H1 (cell line): ENCODE results near the gene C5orf15. TPM values are rescaled to one million over a fixed set of nuclear protein-coding genes. Genes with fewer than 3 reads are reported as not detected.

ENCODE experiments used
- CTCF ChIA-PET: fragments of 300-600 bp; sonication (Branson Sonifier 250); formaldehyde crosslinking; loops from one replicate; lab custom pipeline; 2021; ENCODE audit not compliant: partially characterized antibody; lab: Charles Lee
- POLR2A ChIA-PET: fragments of 300-600 bp; sonication (Branson Sonifier 250); formaldehyde crosslinking; loops from one replicate; lab custom pipeline; 2021; ENCODE audit warnings: inconsistent platforms; ENCODE audit not compliant: partially characterized antibody; lab: Charles Lee
- DNase-seq, 2 experiments: peaks; one replicate each; pipeline versions ENCODE4 v3.0.0 to v3.0.0-alpha.2; 2010 to 2022; ENCODE audit warnings: low spot score in 2 of 2, low read depth in 1 of 2, mixed read lengths in 1 of 2
- FAIRE-seq: peaks from 2 replicates; lab custom pipeline; 2011; peaks lifted over from hg19 to GRCh38; lab: Jason Lieb, UNC
- H2AFZ ChIP-seq: 2 replicates; pipeline ENCODE4 v1.8.1; 2012; ENCODE audit warnings: low read length, inconsistent platforms
- H2AK5ac ChIP-seq: 2 replicates; pipeline ENCODE4 v1.6.1; 2013; ENCODE audit warnings: low read depth, low read length
- H2BK120ac ChIP-seq: replicated peaks from 2 replicates; pipeline ENCODE3; 2013; ENCODE audit warnings: low read depth, low read length, inconsistent platforms
- H2BK12ac ChIP-seq: 2 replicates; pipeline ENCODE4 v1.6.1; 2013; ENCODE audit warnings: low read depth, low read length
- H2BK15ac ChIP-seq: 2 replicates; pipeline ENCODE4 v1.6.1; 2013; ENCODE audit warnings: low read length
- H2BK20ac ChIP-seq: 2 replicates; pipeline ENCODE4 v1.6.1; 2013; ENCODE audit warnings: low read length
- H2BK5ac ChIP-seq: 2 replicates; pipeline ENCODE4 v1.6.1; 2013; ENCODE audit warnings: low read depth, low read length
- H3K14ac ChIP-seq: 2 replicates; pipeline ENCODE4 v1.6.1; 2013; ENCODE audit warnings: inconsistent platforms; ENCODE audit not compliant: insufficient read length
- H3K18ac ChIP-seq: 2 replicates; pipeline ENCODE4 v1.6.1; 2013; ENCODE audit warnings: low read length; ENCODE audit errors: extremely low read depth
- H3K23ac ChIP-seq: 2 replicates; pipeline ENCODE4 v1.6.1; 2013; ENCODE audit warnings: inconsistent platforms; ENCODE audit not compliant: insufficient read length
- H3K23me2 ChIP-seq: 2 replicates; pipeline ENCODE4 v1.6.1; 2013; ENCODE audit warnings: low read depth, low read length
- H3K27ac ChIP-seq: 2 replicates; pipeline ENCODE4 v1.6.1; 2011; ENCODE audit warnings: low read depth, low read length, inconsistent platforms
- H3K27me3 ChIP-seq, 4 experiments: replicated peaks in 1 of 4; 1 replicate in 1 of 4; 2 replicates in 3 of 4; pipeline versions ENCODE4 v1.6.1 to v1.8.1; 2011 to 2013; ENCODE audit warnings: low read length in 3 of 4, mild to moderate bottlenecking in 3 of 4, inconsistent platforms in 2 of 4, mixed read lengths in 2 of 4, moderate library complexity in 1 of 4; ENCODE audit not compliant: control insufficient read depth in 3 of 4, insufficient read depth in 3 of 4; ENCODE audit errors: extremely low read depth in 1 of 4
- H3K36me3 ChIP-seq, 4 experiments: 2 replicates each; pipeline versions ENCODE4 v1.6.1 to v1.8.1; 2011 to 2013; ENCODE audit warnings: mild to moderate bottlenecking in 4 of 4, low read length in 3 of 4, moderate library complexity in 2 of 4, control low read depth in 1 of 4, inconsistent platforms in 1 of 4; ENCODE audit not compliant: insufficient read depth in 4 of 4, control insufficient read depth in 2 of 4
- H3K4ac ChIP-seq: replicated peaks from 2 replicates; pipeline ENCODE3; 2013; ENCODE audit warnings: low read length, low read depth, mixed read lengths, inconsistent platforms; ENCODE audit not compliant: insufficient read length
- H3K4me1 ChIP-seq, 4 experiments: replicated peaks in 1 of 4; 1 replicate in 1 of 4; 2 replicates in 3 of 4; pipeline versions ENCODE4 v1.6.1 to v1.8.1; 2011 to 2013; ENCODE audit warnings: low read length in 3 of 4, inconsistent platforms in 2 of 4, mixed read lengths in 1 of 4; ENCODE audit not compliant: insufficient read depth in 4 of 4, control insufficient read depth in 3 of 4
- H3K4me2 ChIP-seq, 2 experiments: 2 replicates each; pipeline versions ENCODE4 v1.6.1 to v1.8.1; 2011 to 2013; ENCODE audit warnings: low read depth in 2 of 2, low read length in 2 of 2, control low read depth in 1 of 2, inconsistent platforms in 1 of 2, mild to moderate bottlenecking in 1 of 2; ENCODE audit not compliant: insufficient read depth in 1 of 2
- H3K4me3 ChIP-seq, 4 experiments: fragments of 200-600, 300-600 bp in 1 of 4; sonication (generic), shearing (Covaris generic), sonication (Bioruptor Twin) in 1 of 4; 2 replicates each; pipeline versions ENCODE4 v1.5.1 to v1.8.1; 2011 to 2016; ENCODE audit warnings: low read length in 4 of 4, low read depth in 3 of 4, control low read depth in 2 of 4, inconsistent platforms in 2 of 4, mild to moderate bottlenecking in 2 of 4, mixed read lengths in 1 of 4, moderate library complexity in 1 of 4; ENCODE audit not compliant: insufficient read depth in 2 of 4; ENCODE audit errors: extremely low read depth in 1 of 4
- H3K56ac ChIP-seq: replicated peaks from 2 replicates; pipeline ENCODE3; 2013; ENCODE audit warnings: low read depth, mild to moderate bottlenecking, mixed read lengths, low read length, inconsistent platforms; ENCODE audit not compliant: insufficient read length
- H3K79me1 ChIP-seq: 2 replicates; pipeline ENCODE4 v1.6.1; 2013; ENCODE audit warnings: low read depth, low read length, control low read depth
- H3K79me2 ChIP-seq, 2 experiments: 2 replicates each; pipeline versions ENCODE4 v1.6.1 to v1.8.1; 2012 to 2013; ENCODE audit warnings: low read length in 2 of 2, mild to moderate bottlenecking in 2 of 2, inconsistent platforms in 1 of 2; ENCODE audit not compliant: insufficient read depth in 2 of 2, control insufficient read depth in 1 of 2
- H3K9ac ChIP-seq, 4 experiments: replicated peaks in 1 of 4; 1 replicate in 1 of 4; 2 replicates in 3 of 4; pipeline versions ENCODE4 v1.6.1 to v1.8.1; 2011 to 2013; ENCODE audit warnings: low read depth in 3 of 4, low read length in 3 of 4, control low read depth in 2 of 4, mild to moderate bottlenecking in 2 of 4, moderate library complexity in 2 of 4, inconsistent platforms in 1 of 4; ENCODE audit errors: extremely low read depth in 1 of 4
- H3K9me3 ChIP-seq, 2 experiments: 2 replicates each; pipeline versions ENCODE4 v1.6.1 to v1.8.1; 2012 to 2013; ENCODE audit warnings: mild to moderate bottlenecking in 2 of 2, moderate library complexity in 2 of 2, control low read depth in 1 of 2, inconsistent platforms in 1 of 2, low read depth in 1 of 2, low read length in 1 of 2, mixed read lengths in 1 of 2; ENCODE audit not compliant: insufficient read depth in 2 of 2
- H4K20me1 ChIP-seq, 2 experiments: replicated peaks in 1 of 2; 2 replicates each; pipeline versions ENCODE3 to v1.8.1; 2011 to 2013; ENCODE audit warnings: inconsistent platforms in 2 of 2, low read length in 2 of 2, mild to moderate bottlenecking in 1 of 2; ENCODE audit not compliant: insufficient read depth in 2 of 2, control insufficient read depth in 1 of 2
- H4K5ac ChIP-seq: 2 replicates; pipeline ENCODE4 v1.6.1; 2013; ENCODE audit warnings: low read length, low read depth, mixed read lengths, inconsistent platforms; ENCODE audit not compliant: insufficient read length
- H4K8ac ChIP-seq: 2 replicates; pipeline ENCODE4 v1.8.0; 2013; ENCODE audit warnings: mild to moderate bottlenecking, moderate library complexity, low read length, inconsistent platforms; ENCODE audit not compliant: insufficient read depth; ENCODE audit errors: extremely low read depth
- H4K91ac ChIP-seq: replicated peaks from 2 replicates; pipeline ENCODE3; 2013; ENCODE audit warnings: low read length, mixed read lengths, inconsistent platforms; ENCODE audit not compliant: insufficient read length
- MAX ChIP-seq: IDR thresholded peaks from 2 replicates; pipeline ENCODE4 v1.6.1; 2012; ENCODE audit warnings: inconsistent platforms
- WGBS, 2 experiments: shearing (Covaris generic) in 1 of 2; methylation state at CpG; one replicate each; pipeline versions ENCODE4 v1.1.6 to v1.1.7; 2013 to 2015; ENCODE audit warnings: low lambda C conversion rate in 2 of 2, mixed read lengths in 2 of 2, inconsistent platforms in 1 of 2, low coverage in 1 of 2, missing lambda C conversion rate in 1 of 2; ENCODE audit not compliant: insufficient replicate concordance in 2 of 2, insufficient coverage in 1 of 2, insufficient read length in 1 of 2; ENCODE audit errors: extremely low coverage in 1 of 2, missing lambda C conversion rate in 1 of 2; 5-methylcytosine and 5-hydroxymethylcytosine counted together
- polyA plus RNA-seq, 7 experiments: library from polyadenylated mRNA; depleted of rRNA in 3 of 7; stranded (reverse) in 5 of 7; unstranded in 2 of 7; fragments of >200 nt in 5 of 7; fragments of 200-250 nt in 2 of 7; gene quantifications; 1 replicate in 5 of 7; 2 replicates in 1 of 7; 4 replicates in 1 of 7; pipeline versions ENCODE4 v1.2.1 to v1.2.3, GENCODE V29; 2011 to 2013; ENCODE audit warnings: missing spikeins in 2 of 7, mixed read lengths in 2 of 7
- total RNA-seq: library from RNA; stranded (reverse); fragmentation: NEBNext Ultra II Directional; extraction: Animal tissue kit (Norgen Biotek cat#: 25700); gene quantifications from 2 replicates; pipeline ENCODE4 v1.2.1, GENCODE V29; 2021

Gene C5orf15
- total and polyA plus RNA-seq, 2 of the 8 experiments (the other 6 are each of a cell fraction or from before 2014, with no cell fraction given) = 31.7 to 39.3 TPM

GRCh38 chr5:133939668-133940067 is 28.8 kb downstream of the C5orf15 start:
- no peak for FAIRE-seq
- 91% methylated on average over 3 of the region's 3 CpGs; no CpG with 5 or more reads in 1 of the 2 experiments for WGBS, 2 experiments
- CTCF ChIA-PET = interaction anchor here (1.0 to 3.1 kb wide), 5 partner anchors 14 to 598 kb away, joined by 3 to 13 read pairs (median 3); no protein-coding TSS in a partner anchor
- no peak for TF ChIP-seq MAX

More at GRCh38 chr5:133939668-133940067, 28.8 kb downstream of the C5orf15 start:
- Histone ChIP-seq H2AFZ (no peak overlapping the region), H2BK12ac (no peak overlapping the region), H4K8ac (no peak overlapping the region), H2BK5ac (no peak overlapping the region), H3K4me2 (no peak overlapping the region), H3K27ac (no peak overlapping the region), H3K23me2 (peaks cover 1% of the 10 kb centered on the region; the same call in 1 of the 2 replicates), H3K56ac (no peak overlapping the region), H3K36me3 (no peaks in the 10 kb centered on the region), H4K20me1 (no peaks in the 10 kb centered on the region), H4K91ac (no peak overlapping the region), H3K9me3 (peaks cover 0 to 4% of the 10 kb centered on the region in 2 experiments; a peak in 1 of 4 replicates), H4K5ac (no peak overlapping the region), H3K4me3 (no peak overlapping the region), H3K4ac (no peak overlapping the region), H3K4me1 (no peaks in the 10 kb centered on the region), H2AK5ac (no peak overlapping the region), H3K18ac (no peak overlapping the region), H2BK15ac (no peak overlapping the region), H3K79me2 (no peaks in the 10 kb centered on the region), H3K27me3 (no peaks in the 10 kb centered on the region), H2BK120ac (no peak overlapping the region), H3K23ac (no peak overlapping the region), H2BK20ac (no peak overlapping the region), H3K9ac (no peak overlapping the region), H3K14ac (no peak overlapping the region), H3K79me1 (no peaks in the 10 kb centered on the region)
- no peak for DNase-seq
- POLR2A ChIA-PET = no interaction called here
